HL-60 (cell line): ENCODE data around the gene SP8.
"Not testable (repeated sequence)": the region's sequence is repeated elsewhere in the genome, so short reads cannot be mapped to it uniquely, and the experiment has no call there.

Experiments used
- DNase-seq, 2 experiments: peaks; one replicate each; pipeline ENCODE4 v3.0.0-alpha.2; 2010 to 2020; ENCODE audit warnings: low read depth in 1 of 2, low spot score in 1 of 2
- H3K27ac ChIP-seq: fragments of 250-450 bp; sonication (Bioruptor Pico); replicated peaks from 2 replicates; pipeline ENCODE4 v1.5.1; 2020; ENCODE audit warnings: mild to moderate bottlenecking, moderate library complexity
- H3K27me3 ChIP-seq: fragments of 250-450 bp; sonication (Bioruptor Pico); 2 replicates; pipeline ENCODE4 v1.5.1; 2021; ENCODE audit warnings: mild to moderate bottlenecking, moderate library complexity; ENCODE audit not compliant: insufficient read depth, poor library complexity, severe bottlenecking
- H3K4me3 ChIP-seq: replicated peaks from 2 replicates; pipeline ENCODE4 v1.5.1; 2011; ENCODE audit warnings: mild to moderate bottlenecking, control low read depth, low read length; ENCODE audit not compliant: insufficient read depth
- CTCF ChIP-seq: IDR thresholded peaks from one replicate; pipeline ENCODE4 v1.5.1; 2011; ENCODE audit warnings: low read length, control low read depth, inconsistent platforms; ENCODE audit not compliant: insufficient read depth
- GABPA ChIP-seq: IDR thresholded peaks from 2 replicates; pipeline ENCODE4 v1.6.1; 2012; ENCODE audit warnings: low read depth
- POLR2AphosphoS5 ChIP-seq: IDR thresholded peaks from 2 replicates; pipeline ENCODE4 v1.6.1; 2012; ENCODE audit warnings: low read depth
- REST ChIP-seq: IDR thresholded peaks from 2 replicates; pipeline ENCODE4 v1.6.1; 2012; ENCODE audit warnings: low read depth; ENCODE audit not compliant: insufficient replicate concordance
- SPI1 ChIP-seq: IDR thresholded peaks from 2 replicates; pipeline ENCODE4 v1.6.1; 2012; ENCODE audit warnings: low read depth, mild to moderate bottlenecking, borderline replicate concordance
- long read RNA-seq: library from polyadenylated mRNA; unstranded; transcript quantifications from one replicate; pipeline ENCODE4 v2.0.0, GENCODE V29; 2020

Gene SP8
- long read RNA-seq, partial matches to known transcripts: 0 of 3 reads
- long read RNA-seq, other reads (novel, unspliced or antisense): 1 of 3 reads

- Histone ChIP-seq H3K4me3 (0 out of 2 replicates have a peak within 1 kb of the TSS, but pooled peaks have one; percentile 9), H3K27ac (no peak within 1 kb of the TSS), H3K27me3 (peaks cover 69% of the 10 kb centered on the region)
- no peak for TF ChIP-seq REST
- TF ChIP-seq GABPA: no peak
- TF ChIP-seq CTCF: no peak
- no peak for TF ChIP-seq POLR2AphosphoS5
- TF ChIP-seq SPI1: no peak
- DNase-seq: no peak
Measured at GRCh38 chr7:20786779-20787659, at the start of gene SP8. Gene SP8, minus strand, starts transcription at chr7:20786886. Its CDS starts 88 bp downstream, at chr7:20786798.

- not testable (repeated sequence) for H3K4me3 ChIP-seq, H3K27ac ChIP-seq, DNase-seq, H3K27me3 ChIP-seq
Measured at GRCh38 chr7:20836424-20836823, 49.7 kb upstream of the SP8 start.

GRCh38 chr7:20835111-20835750, 48.5 kb upstream of the SP8 start:
- no peak for DNase-seq
- Histone ChIP-seq H3K4me3 (no peak overlapping the region), H3K27ac (no peak overlapping the region), H3K27me3 (no peaks in the 10 kb centered on the region)
- TF ChIP-seq CTCF (no peak), POLR2AphosphoS5 (no peak), GABPA (no peak), SPI1 (no peak), REST (no peak)

GRCh38 chr7:20834656-20835055, 48.0 kb upstream of the SP8 start:
- DNase-seq: no peak
- H3K4me3 ChIP-seq: no peak overlapping the region

More at GRCh38 chr7:20834656-20835055, 48.0 kb upstream of the SP8 start:
- Histone ChIP-seq H3K27me3 (no peaks in the 10 kb centered on the region), H3K27ac (no peak overlapping the region)
- TF ChIP-seq POLR2AphosphoS5 (no peak), GABPA (no peak), SPI1 (no peak), REST (no peak), CTCF (no peak)
